ENCODE results near the gene CPNE6. TPM values are rescaled to one million over a fixed set of nuclear protein-coding genes. Genes with fewer than 3 reads are reported as not detected.

The CPNE6 gene
- total and polyA plus RNA-seq, 2 of the 8 experiments (the other 6 are each of a cell fraction or from before 2014, with no cell fraction given): 0.05 TPM; not detected in 1

- Histone ChIP-seq H4K91ac (replicated peaks; ENCODE audit: insufficient read length, low read length) (no peak overlapping the region), H3K9me3 (ENCODE audit: insufficient read depth in 2 of 2, low read depth in 1 of 2, low read length in 1 of 2) (no peaks in the 10 kb centered on the region), H4K5ac (ENCODE audit: insufficient read length, low read depth, low read length) (no peak overlapping the region), H3K79me1 (ENCODE audit: low read depth, low read length) (no peaks in the 10 kb centered on the region), H3K4ac (replicated peaks; ENCODE audit: insufficient read length, low read depth, low read length) (no peak overlapping the region), H2BK12ac (ENCODE audit: low read depth, low read length) (no peak overlapping the region), H4K8ac (ENCODE audit: extremely low read depth, insufficient read depth, low read length) (no peak overlapping the region), H2AK5ac (ENCODE audit: low read depth, low read length) (no peak overlapping the region), H3K4me2 (ENCODE audit: insufficient read depth in 1 of 2, low read depth in 2 of 2, low read length in 2 of 2) (no peak overlapping the region), H2BK120ac (replicated peaks; ENCODE audit: low read depth, low read length) (no peak overlapping the region), H2BK20ac (ENCODE audit: low read length) (no peak overlapping the region), H2BK5ac (ENCODE audit: low read depth, low read length) (no peak overlapping the region), H3K18ac (ENCODE audit: extremely low read depth, low read length) (no peak overlapping the region), H3K79me2 (ENCODE audit: control insufficient read depth in 1 of 2, insufficient read depth in 2 of 2, low read length in 2 of 2) (no peaks in the 10 kb centered on the region), H2AFZ (ENCODE audit: low read length) (no peak overlapping the region), H3K56ac (replicated peaks; ENCODE audit: insufficient read length, low read depth, low read length) (no peak overlapping the region), H4K20me1 (replicated peaks in 1 of 2; ENCODE audit: control insufficient read depth in 1 of 2, insufficient read depth in 2 of 2, low read length in 2 of 2) (no peaks in the 10 kb centered on the region), H2BK15ac (ENCODE audit: low read length) (no peak overlapping the region), H3K27ac (ENCODE audit: low read depth, low read length) (no peak overlapping the region), H3K27me3 (replicated peaks in 1 of 4; ENCODE audit: control insufficient read depth in 3 of 4, extremely low read depth in 1 of 4, insufficient read depth in 3 of 4, low read length in 3 of 4) (peaks cover 0 to 10% (median 7%) of the 10 kb centered on the region in 4 experiments; a peak in 5 of 7 replicates), H3K4me3 (ENCODE audit: extremely low read depth in 1 of 4, insufficient read depth in 2 of 4, low read depth in 3 of 4, low read length in 4 of 4) (no peak overlapping the region), H3K23ac (ENCODE audit: insufficient read length) (no peak overlapping the region), H3K14ac (ENCODE audit: insufficient read length) (no peak overlapping the region), H3K36me3 (ENCODE audit: control insufficient read depth in 2 of 4, insufficient read depth in 4 of 4, low read length in 3 of 4) (no peaks in the 10 kb centered on the region), H3K4me1 (replicated peaks in 1 of 4; ENCODE audit: control insufficient read depth in 3 of 4, insufficient read depth in 4 of 4, low read length in 3 of 4) (peaks cover 0 to 6% (median 4%) of the 10 kb centered on the region in 4 experiments; a peak in 6 of 7 replicates), H3K23me2 (ENCODE audit: low read depth, low read length) (peaks cover 4% of the 10 kb centered on the region; the same call in 1 of the 2 replicates), H3K9ac (replicated peaks in 1 of 4; ENCODE audit: extremely low read depth in 1 of 4, low read depth in 3 of 4, low read length in 3 of 4) (no peak overlapping the region)
- 70% methylated on average over 3 of the region's 3 CpGs; no CpG with 5 or more reads in 1 of the 2 experiments for WGBS, 2 experiments (ENCODE audit: extremely low coverage in 1 of 2, insufficient coverage in 1 of 2, insufficient read length in 1 of 2, insufficient replicate concordance in 2 of 2, low coverage in 1 of 2, low lambda C conversion rate in 2 of 2, missing lambda C conversion rate in 1 of 2)
- ChIA-PET POLR2A (ENCODE audit: partially characterized antibody) (interaction anchor here (0.7 to 27.2 kb wide), 7 partner anchors 9 to 35 kb away, joined by 3 to 626 read pairs (median 3); partner anchors contain the start of genes CARMIL3, CPNE6 and PCK2), CTCF (ENCODE audit: partially characterized antibody) (interaction anchor here (1.0 to 2.0 kb wide), 8 partner anchors 9 to 60 kb away, joined by 3 to 23 read pairs (median 4); no protein-coding TSS in a partner anchor)
- FAIRE-seq (no peak), DNase-seq (ENCODE audit: low read depth in 1 of 2, low spot score in 2 of 2) (no peak)
- TF ChIP-seq BCL11A (IDR thresholded peaks at IDR 0.05; ENCODE audit: low read depth in 2 of 2, low read length in 2 of 2) (no peak), ATF2 (IDR thresholded peaks at IDR 0.05; ENCODE audit: low read length) (no peak), CTBP2 (IDR thresholded peaks at IDR 0.05; ENCODE audit: borderline replicate concordance, insufficient read depth, insufficient read length, low read length) (no peak), EGR1 (IDR thresholded peaks at IDR 0.05; ENCODE audit: borderline replicate concordance, low read depth, low read length) (no peak)
Measured at GRCh38 chr14:24086193-24086955, 15.0 kb downstream of the CPNE6 start.

Measured in H1 (cell line).